ENCODE measurements around the gene SLC16A6.
A peak's percentile ranks its signal among the peaks of the same experiment; 100 is the strongest.
"Not testable (repeated sequence)": the region's sequence is repeated elsewhere in the genome, so short reads cannot be mapped to it uniquely, and the experiment has no call there.

The SLC16A6 gene

DNA sequence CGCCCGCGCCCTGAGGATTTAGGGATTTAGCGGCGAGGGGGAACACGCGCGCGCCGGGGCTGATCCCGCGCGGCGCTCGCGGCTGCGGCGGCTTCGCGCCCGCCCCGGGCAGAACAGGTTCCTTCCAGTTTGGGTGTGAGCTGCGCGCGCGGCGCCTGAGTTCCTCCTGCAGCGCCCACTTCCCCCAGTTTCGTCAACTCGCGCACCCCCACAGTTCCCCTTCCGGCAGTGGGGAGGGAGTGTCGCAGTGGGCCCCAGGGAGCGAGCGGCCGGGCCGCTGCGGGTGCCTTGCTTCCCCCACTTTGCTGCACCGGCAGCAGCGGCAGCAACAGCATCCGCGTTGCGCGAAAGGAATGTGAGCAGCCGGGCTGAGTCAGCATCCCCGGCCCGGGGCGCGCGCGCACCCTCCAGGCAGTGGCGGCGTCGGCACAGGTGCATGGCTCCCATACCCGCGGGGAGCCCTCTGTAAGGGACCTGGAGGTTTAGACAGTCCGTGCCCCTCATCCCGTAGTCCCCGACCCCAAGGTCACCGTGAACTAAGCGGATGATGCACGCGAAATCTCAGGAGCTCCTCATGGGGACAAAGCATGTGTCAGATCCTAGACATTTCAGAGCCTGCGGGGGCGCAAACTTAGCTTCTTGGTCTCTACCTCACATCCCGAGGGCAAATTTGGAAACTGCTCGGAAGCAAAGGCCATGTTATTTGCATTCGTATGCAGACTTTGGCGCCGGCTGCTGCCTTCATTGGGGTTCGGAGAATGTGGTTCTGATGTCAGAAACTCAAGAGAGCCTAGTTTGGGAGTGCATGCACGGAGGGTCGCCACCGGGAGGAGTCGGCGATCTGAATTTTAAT, 1.1 kb upstream of the SLC16A6 start:
- peak; percentile 79 to 86 for DNase-seq (ENCODE audit: extremely low read depth in 1 of 2, low read depth in 1 of 2)

DNA sequence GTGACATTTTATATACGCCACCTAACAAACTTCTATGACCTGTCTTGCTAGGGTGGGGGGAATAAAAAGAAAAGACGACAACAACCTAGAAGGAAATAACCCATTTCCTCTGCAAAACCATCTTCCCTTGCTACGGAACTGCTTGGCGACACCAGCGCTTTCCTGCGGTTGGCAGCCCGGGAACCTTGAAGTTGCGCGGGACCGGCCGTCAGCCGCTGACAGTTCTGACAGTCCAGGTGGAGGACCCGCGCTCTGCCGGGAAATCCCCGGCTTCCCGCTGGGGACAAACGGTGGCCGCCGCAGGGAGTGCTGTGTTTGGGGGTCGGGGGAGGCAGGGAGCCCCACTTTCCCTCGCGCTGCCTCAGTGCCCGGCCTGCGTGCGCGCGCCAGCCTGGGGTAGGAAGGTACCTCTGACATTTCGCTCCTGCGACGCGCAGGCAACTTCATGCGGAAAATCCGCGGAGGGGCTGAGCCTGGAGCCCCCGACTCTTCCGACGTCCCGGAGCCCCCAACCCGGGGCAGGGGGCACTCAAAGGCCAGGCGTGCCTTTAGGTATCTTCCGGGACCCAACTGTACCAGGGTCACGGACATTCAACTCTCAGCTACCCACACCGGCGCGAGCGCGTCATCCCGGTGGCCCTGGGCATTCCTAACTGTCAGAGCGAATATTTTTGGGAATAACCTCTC, 516 bp downstream of the SLC16A6 start:
- DNase-seq (ENCODE audit: extremely low read depth in 1 of 2, low read depth in 1 of 2): peak; percentile 28 to 37

DNA sequence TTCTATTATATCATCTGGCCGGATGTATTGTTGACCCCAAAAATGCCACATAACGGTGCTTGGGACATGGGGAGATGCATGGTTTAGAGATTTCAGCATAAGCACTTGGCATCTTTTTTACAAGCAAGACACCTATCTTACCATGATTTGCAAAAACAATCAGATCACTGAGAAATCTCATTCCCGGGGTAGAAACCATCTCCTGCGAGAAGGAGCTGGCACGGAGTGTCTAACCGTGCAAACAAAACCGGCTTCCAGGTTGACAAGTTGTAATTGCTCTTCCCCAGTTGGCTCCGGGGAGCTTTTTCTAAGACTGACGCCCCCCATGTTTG, 1.0 kb downstream of the SLC16A6 start:
- DNase-seq (ENCODE audit: extremely low read depth in 1 of 2, low read depth in 1 of 2): no peak

DNA sequence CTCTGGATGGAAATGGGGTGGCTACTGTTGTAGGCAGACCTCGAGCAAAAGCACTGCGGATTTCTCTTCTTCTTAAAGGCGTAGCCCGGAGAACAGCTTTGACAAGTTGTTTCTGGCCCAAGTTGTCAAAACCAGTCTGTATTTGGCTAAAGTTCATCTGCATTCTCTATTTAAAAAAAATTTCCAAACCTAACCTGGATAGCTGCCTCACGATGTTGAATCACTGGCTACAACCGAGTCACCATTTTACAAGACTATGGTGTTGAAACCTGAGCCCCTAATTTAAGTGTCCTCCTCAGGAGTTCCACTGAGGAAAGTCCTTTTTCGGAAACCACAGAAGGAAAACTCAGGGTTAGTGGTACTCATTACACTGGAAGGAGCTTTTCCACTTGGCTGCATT, 1.5 kb downstream of the SLC16A6 start:
- no peak for DNase-seq (ENCODE audit: extremely low read depth in 1 of 2, low read depth in 1 of 2)

DNA sequence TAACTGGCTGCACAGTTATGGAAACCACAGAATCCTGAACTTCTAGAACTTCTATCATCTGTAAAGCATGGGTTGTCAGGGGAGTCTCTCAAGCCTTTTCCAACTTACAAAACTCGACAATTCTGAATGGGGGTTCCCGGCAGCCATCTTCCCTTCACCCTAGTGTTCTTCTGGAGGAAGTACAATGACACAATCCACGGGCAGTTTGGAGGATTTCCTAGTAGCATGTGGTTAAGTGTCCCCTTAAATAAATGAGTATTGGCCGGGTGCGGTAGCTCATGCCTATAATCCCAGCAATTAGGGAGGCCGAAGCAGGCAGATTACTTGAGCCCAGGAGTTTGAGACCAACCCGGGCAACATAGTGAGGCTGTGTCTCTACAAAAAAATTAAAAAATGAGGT, 2.1 kb downstream of the SLC16A6 start:
- no peak for DNase-seq (ENCODE audit: extremely low read depth in 1 of 2, low read depth in 1 of 2)

DNA sequence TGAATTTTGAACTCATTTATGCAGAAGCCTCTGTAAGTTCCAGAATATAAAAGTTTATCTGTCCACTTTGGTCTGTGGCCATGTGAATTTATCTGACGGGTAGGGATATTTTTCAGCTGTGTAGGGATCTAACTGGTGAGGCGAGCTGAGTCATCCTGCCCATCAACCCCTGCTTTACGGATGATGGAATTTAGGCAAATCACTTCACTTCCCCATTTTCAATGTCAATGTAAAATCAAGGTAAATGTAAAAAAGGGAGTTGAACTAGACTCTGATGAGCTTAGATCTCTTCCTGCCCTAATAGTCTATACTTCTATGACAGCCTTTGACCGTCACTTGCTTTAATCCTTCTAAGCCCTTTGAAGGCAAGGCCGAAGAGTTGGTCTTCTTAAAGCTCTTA, 2.6 kb downstream of the SLC16A6 start:
- no peak for DNase-seq (ENCODE audit: extremely low read depth in 1 of 2, low read depth in 1 of 2)

DNA sequence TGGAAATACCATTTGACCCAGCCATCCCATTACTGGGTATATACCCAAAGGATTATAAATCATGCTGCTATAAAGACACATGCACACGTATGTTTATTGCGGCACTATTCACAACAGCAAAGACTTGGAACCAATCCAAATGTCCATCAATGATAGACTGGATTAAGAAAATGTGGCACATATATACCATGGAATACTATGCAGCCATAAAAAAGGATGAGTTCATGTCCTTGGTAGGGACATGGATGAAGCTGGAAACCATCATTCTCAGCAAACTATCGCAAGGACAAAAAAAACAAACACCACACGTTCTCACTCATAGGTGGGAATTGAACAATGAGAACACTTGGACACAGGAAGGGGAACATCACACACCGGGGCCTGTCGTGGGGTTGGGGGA, 9.0 kb downstream of the SLC16A6 start:
- not testable (repeated sequence) for DNase-seq (ENCODE audit: extremely low read depth in 1 of 2, low read depth in 1 of 2)

DNA sequence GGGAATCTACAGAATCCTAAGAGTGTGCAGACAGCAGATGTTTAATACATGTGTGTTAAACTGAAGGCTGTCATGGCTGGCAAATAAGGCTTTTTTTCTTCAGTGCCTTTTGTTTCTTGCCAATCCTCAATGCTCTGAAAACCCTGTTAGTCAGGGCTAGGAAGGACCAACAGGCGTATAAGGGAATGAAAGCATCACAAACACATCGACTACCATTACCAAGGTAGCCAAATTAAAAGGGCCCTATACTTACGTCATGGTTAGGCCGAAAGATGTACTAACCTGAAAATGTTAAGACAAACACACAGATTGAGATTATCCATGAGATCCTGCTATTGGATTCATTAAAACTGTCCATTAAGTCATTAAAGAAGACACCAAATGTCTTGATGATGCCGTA, 13.1 kb downstream of the SLC16A6 start:
- no peak for DNase-seq (ENCODE audit: extremely low read depth in 1 of 2, low read depth in 1 of 2)

DNA sequence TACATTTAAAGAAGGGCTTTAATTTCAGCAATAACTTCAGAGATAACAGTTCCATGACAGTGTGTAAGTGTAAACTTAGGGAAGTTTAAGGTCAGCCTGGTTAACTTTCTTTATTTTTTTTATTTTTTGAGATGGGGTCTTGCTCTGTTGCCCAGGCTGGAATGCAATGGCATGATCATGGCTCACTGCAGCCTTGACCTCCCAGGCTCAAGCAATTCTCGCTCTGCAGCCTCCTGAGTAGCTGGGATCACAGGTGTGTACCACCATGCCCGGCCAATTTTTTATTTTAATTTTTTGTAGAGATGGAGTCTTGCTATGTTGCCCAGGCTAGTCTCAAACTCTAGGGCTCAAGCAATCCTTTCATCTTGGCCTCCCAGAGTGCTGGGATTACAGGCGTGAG, 14.6 kb downstream of the SLC16A6 start:
- not testable (repeated sequence) for DNase-seq (ENCODE audit: extremely low read depth in 1 of 2, low read depth in 1 of 2)

DNA sequence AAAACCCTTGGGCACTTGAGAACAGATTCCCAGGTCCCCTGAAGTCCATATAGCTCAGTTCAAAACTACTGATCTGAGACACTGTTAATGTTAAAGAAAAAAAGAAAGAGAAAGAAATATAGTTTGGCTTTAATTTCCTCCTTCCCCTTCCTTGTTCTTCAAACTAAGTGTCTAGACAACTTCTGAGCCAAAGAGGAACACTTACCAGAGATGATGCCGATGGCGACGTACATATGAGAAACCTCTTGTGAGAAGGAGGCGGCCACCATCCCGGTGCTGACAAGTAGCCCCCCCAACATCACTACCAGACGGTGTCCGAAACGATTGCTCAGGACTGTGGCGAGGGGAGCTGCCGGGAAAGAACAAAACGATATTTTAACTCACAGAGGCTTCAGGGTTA, 17.2 kb downstream of the SLC16A6 start:
- no peak for DNase-seq (ENCODE audit: extremely low read depth in 1 of 2, low read depth in 1 of 2)

DNA sequence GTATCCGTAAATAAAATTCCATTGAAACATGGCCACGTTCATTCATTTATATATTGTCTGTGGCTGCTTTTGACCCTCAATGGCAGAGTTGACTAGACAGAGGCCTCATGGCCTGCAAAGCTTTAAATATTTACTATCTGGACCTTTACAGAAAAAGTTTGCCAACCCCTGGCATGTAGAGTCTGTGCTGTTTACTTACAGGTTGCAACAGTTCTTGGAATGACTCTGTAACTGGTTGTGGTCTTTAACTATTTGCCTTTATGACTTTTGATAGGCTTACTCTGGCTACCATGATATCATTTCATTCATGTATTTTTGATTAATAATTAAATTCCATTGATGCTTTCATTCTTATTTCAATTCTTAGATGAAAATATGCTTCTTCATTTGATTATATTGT, 25.1 kb downstream of the SLC16A6 start:
- not testable (repeated sequence) for DNase-seq (ENCODE audit: extremely low read depth in 1 of 2, low read depth in 1 of 2)

DNA sequence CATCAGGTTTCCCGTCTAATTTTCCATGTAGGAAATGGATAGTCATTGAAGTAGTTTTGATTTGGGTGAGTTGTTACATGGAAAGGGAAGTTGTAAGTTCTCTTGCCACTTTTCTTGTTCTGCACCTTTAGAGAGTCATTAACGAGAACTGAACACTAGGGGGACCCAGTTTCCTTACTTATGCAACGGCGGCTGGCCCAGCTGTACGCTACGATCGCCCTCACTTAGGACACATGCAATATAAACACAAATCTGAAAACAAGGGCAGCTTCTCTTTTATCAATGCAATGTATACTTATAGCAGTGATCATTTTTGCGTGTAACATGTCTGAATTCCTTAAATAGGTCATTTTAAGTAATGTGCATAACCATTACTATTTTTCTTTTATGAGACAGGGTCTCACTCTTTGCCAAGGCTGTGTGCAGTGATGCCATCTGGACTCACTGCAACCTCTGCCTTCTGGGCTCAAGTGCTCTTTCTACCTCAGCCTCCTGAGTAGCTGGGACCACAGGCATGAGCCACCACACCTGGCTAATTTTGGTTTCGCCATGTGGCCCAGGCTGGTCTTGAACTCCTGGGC, 27.7 kb downstream of the SLC16A6 start:
- not testable (repeated sequence) for DNase-seq (ENCODE audit: extremely low read depth in 1 of 2, low read depth in 1 of 2)

DNA sequence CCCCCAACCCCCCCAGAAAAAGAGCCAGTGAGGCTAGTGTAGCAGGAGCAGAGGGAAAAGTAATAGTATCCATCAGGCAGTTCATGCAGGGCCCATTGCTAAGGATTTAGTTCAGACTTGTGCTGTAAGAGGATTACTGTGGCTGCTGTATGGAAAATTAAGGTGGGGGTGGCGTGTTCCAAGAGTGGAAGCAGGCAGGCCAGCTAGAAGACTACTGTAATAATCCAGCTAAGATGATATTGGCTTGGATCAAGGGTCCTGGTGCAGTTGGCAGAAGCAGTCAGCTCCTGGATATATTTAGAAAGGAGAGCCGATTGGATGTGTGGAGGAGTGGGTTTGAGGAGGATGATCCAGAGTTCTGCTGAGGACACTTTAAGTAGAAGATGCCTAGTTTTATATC, 28.5 kb downstream of the SLC16A6 start:
- not testable (repeated sequence) for DNase-seq (ENCODE audit: extremely low read depth in 1 of 2, low read depth in 1 of 2)

DNA sequence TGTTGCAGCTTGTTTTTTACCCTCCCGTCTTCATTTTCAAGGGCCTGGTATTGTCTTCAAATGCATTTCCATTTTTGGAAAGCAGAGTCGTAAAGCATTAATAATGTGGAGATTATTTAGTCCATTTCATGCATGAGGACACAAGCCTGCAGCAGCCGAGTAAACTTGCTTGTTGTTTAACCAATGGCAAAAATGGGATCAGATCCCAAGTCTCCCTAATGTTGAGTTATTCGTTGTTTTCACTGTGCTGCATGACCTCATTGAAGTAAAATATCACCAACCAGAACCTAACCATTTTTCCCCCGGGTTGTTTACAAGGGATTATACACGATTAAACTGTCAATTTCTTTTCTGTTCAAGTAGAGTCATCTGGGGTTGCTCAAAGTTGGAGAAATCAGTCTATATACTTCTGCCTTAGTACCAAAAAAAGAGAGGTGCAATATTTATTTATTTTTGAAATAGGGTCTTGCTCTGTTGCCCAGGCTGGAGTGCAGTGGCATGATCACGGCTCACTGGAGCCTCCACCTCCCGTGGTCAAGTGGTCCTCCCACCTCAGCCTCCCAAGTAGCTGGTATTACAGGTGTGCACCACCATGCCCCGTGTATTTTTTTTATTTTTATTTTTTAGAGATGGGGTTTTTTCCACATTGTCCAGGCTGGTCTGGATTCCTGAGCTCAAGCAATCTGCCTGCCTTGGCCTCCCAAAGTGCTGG, 30.7 kb downstream of the SLC16A6 start:
- DNase-seq (ENCODE audit: extremely low read depth in 1 of 2, low read depth in 1 of 2): no peak

DNA sequence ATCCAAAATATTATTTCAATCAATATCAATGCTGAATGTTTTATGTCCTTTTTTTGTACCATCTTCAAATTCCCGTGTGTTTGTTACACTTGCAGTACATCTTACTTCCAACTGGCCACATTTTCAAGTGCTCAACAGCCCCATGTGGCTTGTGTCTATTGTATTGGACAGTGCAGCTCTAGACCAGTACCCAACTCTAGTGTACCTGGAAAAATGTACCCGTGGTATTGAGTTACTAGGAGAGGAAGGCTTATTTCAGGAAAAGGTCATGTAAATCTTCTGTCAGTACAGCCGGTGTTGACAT, 31.3 kb downstream of the SLC16A6 start:
- DNase-seq (ENCODE audit: extremely low read depth in 1 of 2, low read depth in 1 of 2): not testable (repeated sequence)

DNA sequence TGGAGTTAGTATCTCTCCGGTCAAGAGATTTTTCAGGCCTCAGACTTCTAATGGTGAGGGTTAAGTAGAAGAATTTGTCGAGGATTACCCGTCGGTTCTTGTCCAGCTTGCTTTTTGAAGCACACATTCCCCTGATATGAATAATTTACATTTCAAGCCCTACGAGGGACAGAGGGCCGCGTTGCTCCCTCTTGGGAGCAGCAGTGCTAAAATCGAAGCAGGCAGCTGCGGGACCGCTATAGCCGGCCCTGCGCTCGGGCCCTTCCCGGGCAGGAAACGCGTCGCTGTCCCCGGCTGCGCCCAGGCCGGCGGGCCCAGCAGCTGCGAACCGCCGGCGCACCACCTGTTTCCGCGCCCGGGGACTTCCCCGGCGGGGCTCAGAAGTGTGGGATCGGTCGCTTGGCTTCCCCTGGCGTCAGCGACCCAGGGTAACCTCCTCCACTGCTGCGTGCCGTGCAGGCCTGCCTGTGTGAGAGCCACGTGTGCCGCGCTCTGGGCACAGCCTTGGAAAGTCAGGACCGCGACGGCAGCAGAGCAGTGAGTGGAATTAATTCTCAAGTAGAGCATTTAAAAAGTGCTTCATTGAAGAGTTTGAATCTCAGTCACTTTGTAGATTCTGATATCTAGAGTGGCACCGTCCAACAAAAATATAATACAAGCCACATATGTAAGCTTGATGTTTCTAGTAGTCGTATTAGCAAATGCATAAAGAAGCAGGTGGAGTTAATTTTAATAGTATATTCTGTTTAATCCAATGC, 31.9 kb downstream of the SLC16A6 start:
- DNase-seq (ENCODE audit: extremely low read depth in 1 of 2, low read depth in 1 of 2): peak; percentile 30 to 60

DNA sequence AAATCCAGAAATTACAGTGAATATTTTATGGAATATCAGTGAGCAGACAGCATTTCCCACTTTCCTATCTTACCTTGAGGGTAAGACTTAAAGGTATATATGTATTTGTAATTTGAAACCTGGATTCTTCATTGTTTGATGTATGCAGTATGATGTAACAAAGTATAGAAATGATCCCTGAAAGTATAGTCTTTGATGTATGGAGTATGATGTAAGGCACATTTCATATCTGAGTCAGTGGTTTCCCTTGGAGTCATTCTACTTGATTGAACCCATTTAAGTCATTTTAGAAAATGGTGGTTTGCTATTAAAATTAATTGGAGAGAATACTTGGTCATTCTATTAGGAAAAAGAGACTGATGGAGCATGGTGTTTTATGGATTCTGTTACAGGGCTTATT, 33.0 kb downstream of the SLC16A6 start:
- DNase-seq (ENCODE audit: extremely low read depth in 1 of 2, low read depth in 1 of 2): no peak

DNA sequence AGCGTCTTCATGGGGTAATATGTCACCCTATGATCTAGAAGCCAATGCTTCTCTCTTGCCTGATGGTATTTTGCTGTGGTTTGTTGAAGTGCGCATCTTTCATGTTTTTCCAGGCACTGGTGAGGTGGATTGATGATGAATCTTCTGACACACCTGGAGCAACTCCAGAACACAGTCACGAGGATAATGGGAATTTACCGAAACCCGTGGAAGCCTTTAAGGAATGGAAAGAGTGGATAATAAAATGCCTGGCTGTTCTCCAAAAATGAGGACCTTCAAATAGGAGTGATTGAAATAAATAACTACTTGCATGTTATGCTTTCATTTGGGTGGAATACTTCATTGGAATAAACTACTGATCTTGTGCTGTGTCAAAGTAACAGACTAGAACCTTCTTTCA, 34.2 kb downstream of the SLC16A6 start:
- DNase-seq (ENCODE audit: extremely low read depth in 1 of 2, low read depth in 1 of 2): not testable (repeated sequence)

DNA sequence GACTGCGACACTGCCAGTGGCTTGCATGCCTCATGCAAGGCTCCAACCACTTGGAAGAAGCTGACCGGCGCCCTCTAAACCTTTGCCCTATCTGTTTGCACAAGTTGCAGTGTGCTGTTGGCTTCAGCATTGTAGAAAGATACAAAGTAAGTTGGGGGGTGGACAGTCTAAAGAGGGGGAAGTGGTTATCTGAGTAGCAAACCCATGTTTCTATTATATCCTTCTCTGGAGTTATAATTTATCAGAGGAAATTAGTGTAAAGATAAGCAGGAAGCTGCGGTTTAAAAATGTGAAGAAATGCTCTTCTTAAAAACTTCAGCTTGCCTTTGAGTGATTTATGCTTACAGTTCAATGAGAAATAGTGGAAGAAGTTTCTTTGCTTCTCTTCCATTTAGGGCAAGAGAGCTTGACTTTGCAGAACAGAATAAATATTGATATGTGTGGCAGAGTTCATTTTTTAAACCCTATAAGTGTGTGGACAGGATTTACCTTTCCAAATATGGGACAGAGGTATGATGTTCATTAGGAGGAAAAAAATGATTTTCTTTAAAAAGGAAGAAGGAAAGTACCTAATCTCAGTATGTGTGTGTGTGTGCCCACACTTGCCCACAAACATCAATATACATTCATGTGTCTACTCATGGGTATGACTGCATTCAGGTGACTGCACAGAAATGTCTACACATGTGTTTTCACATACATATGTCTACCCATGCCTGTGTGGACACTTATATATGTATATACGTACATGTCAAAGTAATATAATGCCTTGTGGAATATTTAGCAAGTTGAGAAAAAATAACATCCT, 35.0 kb downstream of the SLC16A6 start:
- DNase-seq (ENCODE audit: extremely low read depth in 1 of 2, low read depth in 1 of 2): no peak

DNA sequence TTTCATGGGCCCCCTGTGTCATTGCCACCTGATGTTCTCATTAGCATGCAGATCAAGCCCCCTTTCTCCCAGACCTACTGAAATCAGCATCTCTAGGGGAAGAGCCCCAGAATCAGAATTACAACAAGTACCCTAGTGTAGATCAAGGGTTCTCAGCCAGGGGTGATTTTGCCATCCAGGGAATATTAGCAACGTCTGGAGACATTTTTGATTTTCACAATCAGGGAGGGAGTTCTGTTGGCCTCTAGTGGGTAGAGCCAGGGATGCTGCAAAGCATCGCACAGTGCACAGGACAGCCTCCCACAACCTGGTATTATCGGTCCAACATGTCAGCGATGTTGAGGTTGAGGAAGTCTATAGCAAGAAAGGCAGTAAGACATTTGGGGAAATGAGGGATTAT, 35.8 kb downstream of the SLC16A6 start:
- no peak for DNase-seq (ENCODE audit: extremely low read depth in 1 of 2, low read depth in 1 of 2)
